KOPT-K1 (cell line): ENCODE data around the gene HIC1.

Experiments used
- H3K27ac ChIP-seq: fragments of 200-600 bp; sonication (generic); 2 replicates; pipeline ENCODE4 v1.5.1; 2016; ENCODE audit warnings: antibody characterized with exemption, mild to moderate bottlenecking, low read depth, low read length; ENCODE audit not compliant: poor library complexity, severe bottlenecking
- H3K36me3 ChIP-seq: fragments of 200-600 bp; sonication (generic); 2 replicates; pipeline ENCODE4 v1.5.1; 2017; ENCODE audit warnings: antibody characterized with exemption, mild to moderate bottlenecking, low read length, moderate library complexity; ENCODE audit not compliant: insufficient read depth
- H3K9me3 ChIP-seq: fragments of 200-600 bp; sonication (generic); 2 replicates; pipeline ENCODE4 v1.5.1; 2017; ENCODE audit warnings: antibody characterized with exemption, low read length, mild to moderate bottlenecking; ENCODE audit not compliant: insufficient read depth, poor library complexity, severe bottlenecking

The HIC1 gene

DNA sequence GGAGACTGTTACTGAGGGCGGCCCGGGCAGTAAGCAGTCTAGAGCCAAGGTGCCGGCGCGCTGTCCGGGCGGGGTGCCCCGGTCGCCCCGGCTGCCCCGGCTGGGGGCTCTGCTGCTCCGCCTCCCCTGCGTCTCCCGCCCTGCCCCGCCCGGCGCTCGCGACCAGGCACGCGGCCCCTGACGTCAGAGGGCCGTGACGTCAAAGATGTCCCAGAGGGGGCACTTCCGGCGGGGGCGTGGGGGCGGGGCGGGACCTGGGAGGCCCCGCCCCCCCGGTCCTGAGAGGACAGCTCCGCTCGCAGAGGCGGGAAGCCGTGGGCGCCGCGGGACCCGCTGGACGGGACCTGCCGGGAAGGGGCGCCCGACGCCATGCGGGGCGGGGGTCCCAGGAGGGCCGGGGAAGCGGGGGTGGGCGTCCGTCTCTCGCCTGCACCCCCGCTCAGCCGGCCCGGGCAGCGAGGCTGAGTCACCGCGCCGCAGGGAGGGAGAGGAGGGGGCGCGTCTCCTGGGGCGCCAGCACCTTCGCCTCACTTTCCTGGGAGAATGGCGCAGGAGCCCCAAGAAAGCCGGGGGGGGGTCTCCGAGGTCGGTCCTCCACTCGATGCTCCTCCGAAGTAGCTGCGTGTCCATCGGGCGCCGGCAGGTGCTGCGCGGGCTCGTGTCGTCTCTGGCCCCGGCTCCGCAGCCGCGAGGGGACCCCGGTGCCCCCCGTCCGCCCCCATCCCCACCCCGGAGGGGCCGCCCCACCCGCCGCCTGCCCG lies 4.4 kb upstream of the HIC1 start:
- Histone ChIP-seq H3K36me3 (no peaks in the 10 kb centered on the region), H3K27ac (no peak overlapping the region), H3K9me3 (no peaks in the 10 kb centered on the region)

DNA sequence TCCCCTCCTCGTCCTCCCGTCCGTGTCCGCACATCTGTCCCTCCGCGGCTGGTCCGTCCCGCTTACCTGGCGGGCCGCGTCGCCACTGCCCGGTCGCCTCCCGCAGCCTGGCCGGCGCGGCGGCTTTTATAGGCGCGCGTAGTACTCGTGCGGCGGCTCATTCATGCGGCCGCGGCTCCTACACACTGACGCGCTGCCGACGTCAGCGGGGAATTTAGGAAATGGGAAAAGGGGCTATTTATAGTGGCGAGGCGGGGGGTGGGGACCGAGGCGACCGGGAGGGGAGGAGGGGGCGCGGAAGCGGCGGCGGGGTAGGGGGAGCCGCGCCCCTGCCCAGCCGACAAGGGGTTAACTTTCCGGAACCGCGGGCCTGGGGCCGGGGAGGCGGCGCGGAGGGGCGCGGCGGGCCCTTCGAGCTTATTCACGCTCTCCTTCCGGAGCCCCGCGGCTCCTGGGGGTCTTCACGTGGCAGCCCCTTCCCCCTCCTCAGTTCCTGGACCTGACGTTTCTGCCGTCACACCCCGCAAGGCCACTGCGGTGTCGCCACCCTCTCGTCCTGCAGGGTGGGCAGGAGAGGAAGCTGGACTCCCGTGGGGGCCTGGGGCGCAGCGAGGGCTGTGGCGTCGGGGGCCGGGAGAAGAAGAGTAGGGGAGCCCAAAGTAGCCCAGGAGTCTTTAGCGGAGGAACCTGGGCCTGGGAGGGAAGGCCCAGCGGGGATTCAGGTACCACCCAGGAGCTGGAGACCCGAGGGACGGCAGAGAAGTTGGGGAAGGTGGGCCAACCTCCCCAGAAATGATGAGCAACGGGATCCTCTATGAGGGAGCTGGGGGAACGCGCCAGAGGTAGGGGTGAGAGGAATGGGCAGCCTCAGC lies 3.6 kb upstream of the HIC1 start:
- Histone ChIP-seq H3K27ac (no peak overlapping the region), H3K9me3 (no peaks in the 10 kb centered on the region), H3K36me3 (no peaks in the 10 kb centered on the region)

DNA sequence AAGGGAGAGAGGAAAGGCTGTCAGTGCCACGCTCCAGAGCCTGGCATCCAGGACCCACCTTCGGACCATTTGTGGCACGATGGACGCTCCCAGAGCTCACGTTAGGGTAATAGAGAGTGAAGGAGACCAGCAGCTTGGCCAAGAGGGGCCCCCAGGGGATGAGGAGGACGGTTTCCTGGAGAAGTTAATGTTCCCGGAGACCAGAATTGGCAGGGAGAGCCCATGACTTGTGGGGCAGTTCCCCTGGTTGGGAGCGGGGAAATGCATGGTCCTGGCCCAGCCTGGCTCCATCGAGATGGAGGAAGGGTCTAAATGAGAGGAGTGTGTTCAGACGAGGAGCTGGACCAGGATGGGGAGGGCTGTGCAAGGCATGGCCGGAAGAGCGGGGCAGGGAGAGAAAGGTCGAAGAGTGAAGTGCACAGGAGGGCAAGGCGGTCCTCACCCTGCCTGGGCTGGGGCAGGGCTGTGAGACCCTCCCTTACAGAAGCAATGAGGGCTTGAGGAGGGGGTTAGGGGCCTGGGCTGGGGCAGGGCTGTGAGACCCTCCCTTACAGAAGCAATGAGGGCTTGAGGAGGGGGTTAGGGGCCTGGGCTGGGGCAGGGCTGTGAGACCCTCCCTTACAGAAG lies 2.9 kb upstream of the HIC1 start:
- Histone ChIP-seq H3K9me3 (no peaks in the 10 kb centered on the region), H3K27ac (no peak overlapping the region), H3K36me3 (no peaks in the 10 kb centered on the region)

DNA sequence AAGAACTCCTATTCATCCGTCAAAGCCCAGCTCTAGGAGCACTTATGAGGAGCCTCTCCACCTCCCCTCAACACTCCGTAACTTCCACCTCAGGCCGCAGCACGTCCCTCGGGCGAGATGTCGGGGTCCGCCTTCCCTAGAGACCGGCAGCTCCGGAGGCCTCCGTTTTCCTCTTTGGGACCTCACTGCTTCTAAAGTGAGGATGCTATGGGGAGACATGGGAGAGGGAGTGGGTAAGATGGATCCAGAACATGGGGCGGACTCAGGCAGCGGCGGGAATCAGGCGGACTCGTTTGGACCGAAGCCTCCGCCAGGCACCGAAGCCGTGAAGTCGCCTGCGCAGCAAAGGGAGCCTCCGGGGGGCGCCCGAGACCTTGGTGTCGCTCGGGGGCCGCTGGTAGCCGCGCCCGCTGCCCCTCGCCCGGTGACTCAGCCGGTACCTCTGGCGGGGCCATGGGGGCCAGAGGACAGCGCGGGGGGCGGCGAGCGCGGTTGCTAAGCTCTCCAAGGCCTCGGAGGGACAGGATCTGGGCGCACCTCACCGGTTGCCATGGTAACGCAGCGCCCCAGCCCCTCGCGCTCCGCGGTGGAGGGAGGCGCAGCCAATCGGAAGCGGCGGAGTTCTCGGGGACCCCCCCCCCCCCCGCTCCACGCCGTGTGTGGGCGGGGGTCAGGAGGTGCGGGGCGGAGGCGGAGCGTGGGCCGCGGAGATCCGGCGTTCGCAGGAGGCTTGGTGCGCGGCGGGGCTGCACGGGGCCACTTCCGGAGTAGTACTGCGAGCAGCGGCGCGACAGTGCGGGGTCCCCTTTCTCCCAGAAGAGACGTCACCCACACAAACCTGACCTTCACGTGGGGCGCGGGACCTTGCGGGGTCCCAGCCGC lies 1.3 kb upstream of the HIC1 start:
- Histone ChIP-seq H3K27ac (no peak overlapping the region), H3K36me3 (no peaks in the 10 kb centered on the region), H3K9me3 (no peaks in the 10 kb centered on the region)

DNA sequence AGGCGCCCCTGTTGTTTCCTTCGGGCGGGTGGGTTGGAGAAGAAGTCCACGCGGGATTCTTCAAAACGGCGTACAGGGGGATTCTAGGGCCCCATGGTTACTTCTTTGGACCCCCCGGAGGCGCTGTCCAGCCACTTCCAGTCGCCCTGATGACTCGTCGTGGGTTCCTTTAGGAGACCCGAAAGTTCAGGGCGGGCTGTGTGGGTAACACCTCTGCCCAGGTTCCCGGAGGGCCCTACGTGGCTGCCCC lies 716 bp upstream of the HIC1 start:
- no peak overlapping the region for H3K27ac ChIP-seq
- no peaks in the 10 kb centered on the region for H3K36me3 ChIP-seq
- H3K9me3 ChIP-seq: no peaks in the 10 kb centered on the region

DNA sequence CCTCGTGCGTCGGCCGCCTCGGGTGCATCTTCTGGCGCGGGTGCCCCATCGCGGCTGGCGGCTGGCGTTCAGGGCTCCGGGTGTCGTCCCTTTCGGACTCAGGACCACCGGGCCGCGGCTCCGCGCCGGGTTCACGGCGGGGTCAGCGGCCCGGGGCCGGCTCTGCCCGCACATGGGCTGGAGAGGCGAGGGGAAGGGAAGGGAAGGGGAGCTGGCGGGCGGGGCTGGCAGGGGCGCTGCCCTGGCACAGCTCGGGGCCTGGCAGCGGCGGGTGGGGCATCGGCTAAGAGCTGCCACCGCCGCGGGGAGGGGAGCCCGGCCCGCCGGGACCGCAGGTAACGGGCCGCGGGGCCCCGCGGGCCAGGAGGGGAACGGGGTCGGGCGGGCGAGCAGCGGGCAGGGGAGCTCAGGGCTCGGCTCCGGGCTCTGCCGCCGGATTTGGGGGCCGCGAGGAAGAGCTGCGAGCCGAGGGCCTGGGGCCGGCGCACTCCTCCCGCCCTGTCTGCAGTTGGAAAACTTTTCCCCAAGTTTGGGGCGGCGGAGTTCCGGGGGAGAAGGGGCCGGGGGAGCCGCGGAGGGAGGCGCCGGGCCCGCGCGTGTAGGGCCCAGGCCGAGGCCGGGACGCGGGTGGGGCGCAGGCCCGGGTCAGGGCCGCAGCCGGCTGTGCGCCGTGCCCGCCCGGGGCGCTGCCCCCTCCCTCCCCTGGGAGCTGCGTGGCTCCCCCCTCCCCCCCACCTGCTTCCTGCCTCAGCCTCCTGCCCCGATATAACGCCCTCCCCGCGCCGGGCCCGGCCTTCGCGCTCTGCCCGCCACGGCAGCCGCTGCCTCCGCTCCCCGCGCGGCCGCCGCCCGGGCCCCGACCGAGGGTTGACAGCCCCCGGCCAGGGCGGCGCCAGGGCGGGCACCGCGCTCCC lies 646 bp downstream of the HIC1 start:
- Histone ChIP-seq H3K36me3 (peaks cover 9% of the 10 kb centered on the region; the same call in 1 of the 2 replicates), H3K9me3 (no peaks in the 10 kb centered on the region), H3K27ac (no peak overlapping the region)

DNA sequence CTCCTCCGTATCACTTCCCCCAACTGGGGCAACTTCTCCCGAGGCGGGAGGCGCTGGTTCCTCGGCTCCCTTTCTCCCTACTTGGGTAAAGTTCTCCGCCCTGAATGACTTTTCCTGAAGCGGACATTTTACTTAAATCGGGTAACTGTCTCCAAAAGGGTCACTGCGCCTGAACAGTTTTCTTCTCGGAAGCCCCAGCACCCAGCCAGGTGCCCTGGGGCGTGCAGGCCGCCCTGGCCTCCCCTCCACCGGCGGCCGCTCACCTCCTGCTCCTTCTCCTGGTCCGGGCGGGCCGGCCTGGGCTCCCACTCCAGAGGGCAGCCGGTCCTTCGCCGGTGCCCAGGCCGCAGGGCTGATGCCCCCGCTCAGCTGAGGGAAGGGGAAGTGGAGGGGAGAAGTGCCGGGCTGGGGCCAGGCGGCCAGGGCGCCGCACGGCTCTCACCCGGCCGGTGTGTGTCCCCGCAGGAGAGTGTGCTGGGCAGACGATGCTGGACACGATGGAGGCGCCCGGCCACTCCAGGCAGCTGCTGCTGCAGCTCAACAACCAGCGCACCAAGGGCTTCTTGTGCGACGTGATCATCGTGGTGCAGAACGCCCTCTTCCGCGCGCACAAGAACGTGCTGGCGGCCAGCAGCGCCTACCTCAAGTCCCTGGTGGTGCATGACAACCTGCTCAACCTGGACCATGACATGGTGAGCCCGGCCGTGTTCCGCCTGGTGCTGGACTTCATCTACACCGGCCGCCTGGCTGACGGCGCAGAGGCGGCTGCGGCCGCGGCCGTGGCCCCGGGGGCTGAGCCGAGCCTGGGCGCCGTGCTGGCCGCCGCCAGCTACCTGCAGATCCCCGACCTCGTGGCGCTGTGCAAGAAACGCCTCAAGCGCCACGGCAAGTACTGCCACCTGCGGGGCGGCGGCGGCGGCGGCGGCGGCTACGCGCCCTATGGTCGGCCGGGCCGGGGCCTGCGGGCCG lies 1.6 kb downstream of the HIC1 start:
- Histone ChIP-seq H3K36me3 (peaks cover 18% of the 10 kb centered on the region; the same call in 1 of the 2 replicates), H3K9me3 (no peaks in the 10 kb centered on the region), H3K27ac (no peak overlapping the region)

DNA sequence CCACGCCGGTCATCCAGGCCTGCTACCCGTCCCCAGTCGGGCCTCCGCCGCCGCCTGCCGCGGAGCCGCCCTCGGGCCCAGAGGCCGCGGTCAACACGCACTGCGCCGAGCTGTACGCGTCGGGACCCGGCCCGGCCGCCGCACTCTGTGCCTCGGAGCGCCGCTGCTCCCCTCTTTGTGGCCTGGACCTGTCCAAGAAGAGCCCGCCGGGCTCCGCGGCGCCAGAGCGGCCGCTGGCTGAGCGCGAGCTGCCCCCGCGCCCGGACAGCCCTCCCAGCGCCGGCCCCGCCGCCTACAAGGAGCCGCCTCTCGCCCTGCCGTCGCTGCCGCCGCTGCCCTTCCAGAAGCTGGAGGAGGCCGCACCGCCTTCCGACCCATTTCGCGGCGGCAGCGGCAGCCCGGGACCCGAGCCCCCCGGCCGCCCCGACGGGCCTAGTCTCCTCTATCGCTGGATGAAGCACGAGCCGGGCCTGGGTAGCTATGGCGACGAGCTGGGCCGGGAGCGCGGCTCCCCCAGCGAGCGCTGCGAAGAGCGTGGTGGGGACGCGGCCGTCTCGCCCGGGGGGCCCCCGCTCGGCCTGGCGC lies 2.4 kb downstream of the HIC1 start:
- H3K36me3 ChIP-seq: peaks cover 26% of the 10 kb centered on the region; the same call in 1 of the 2 replicates
- H3K27ac ChIP-seq: no peak overlapping the region
- H3K9me3 ChIP-seq: no peaks in the 10 kb centered on the region

DNA sequence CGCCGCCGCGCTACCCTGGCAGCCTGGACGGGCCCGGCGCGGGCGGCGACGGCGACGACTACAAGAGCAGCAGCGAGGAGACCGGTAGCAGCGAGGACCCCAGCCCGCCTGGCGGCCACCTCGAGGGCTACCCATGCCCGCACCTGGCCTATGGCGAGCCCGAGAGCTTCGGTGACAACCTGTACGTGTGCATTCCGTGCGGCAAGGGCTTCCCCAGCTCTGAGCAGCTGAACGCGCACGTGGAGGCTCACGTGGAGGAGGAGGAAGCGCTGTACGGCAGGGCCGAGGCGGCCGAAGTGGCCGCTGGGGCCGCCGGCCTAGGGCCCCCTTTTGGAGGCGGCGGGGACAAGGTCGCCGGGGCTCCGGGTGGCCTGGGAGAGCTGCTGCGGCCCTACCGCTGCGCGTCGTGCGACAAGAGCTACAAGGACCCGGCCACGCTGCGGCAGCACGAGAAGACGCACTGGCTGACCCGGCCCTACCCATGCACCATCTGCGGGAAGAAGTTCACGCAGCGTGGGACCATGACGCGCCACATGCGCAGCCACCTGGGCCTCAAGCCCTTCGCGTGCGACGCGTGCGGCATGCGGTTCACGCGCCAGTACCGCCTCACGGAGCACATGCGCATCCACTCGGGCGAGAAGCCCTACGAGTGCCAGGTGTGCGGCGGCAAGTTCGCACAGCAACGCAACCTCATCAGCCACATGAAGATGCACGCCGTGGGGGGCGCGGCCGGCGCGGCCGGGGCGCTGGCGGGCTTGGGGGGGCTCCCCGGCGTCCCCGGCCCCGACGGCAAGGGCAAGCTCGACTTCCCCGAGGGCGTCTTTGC lies 3.1 kb downstream of the HIC1 start:
- peaks cover 33% of the 10 kb centered on the region; the same call in 1 of the 2 replicates for H3K36me3 ChIP-seq
- H3K27ac ChIP-seq: no peak overlapping the region
- H3K9me3 ChIP-seq: no peaks in the 10 kb centered on the region

DNA sequence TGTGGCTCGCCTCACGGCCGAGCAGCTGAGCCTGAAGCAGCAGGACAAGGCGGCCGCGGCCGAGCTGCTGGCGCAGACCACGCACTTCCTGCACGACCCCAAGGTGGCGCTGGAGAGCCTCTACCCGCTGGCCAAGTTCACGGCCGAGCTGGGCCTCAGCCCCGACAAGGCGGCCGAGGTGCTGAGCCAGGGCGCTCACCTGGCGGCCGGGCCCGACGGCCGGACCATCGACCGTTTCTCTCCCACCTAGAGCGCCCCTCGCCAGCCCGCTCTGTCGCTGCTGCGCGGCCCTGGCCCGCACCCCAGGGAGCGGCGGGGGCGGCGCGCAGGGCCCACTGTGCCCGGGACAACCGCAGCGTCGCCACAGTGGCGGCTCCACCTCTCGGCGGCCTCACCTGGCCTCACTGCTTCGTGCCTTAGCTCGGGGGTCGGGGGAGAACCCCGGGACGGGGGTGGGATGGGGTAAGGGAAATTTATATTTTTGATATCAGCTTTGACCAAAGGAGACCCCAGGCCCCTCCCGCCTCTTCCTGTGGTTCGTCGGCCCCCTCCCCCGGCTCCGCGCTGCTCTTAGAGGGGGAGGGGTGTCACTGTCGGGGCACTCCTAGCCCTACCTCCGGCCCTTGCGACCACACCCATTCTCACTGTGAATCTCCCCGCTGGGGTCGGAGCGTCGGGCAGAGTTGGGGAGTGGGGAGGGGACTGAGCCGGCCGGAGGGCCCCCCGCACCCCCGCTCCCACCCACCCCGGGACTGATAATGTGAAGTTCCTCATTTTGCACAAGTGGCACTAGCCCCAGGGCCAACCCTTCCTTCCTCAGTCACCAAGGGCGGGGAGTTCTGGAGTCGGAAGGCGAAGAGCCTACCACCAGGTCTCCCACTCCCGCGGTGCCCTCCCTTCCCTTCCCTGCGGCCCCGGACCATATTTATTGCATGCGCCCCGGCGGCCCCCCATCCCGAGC lies 4.0 kb downstream of the HIC1 start:
- Histone ChIP-seq H3K27ac (no peak overlapping the region), H3K36me3 (peaks cover 42% of the 10 kb centered on the region), H3K9me3 (no peaks in the 10 kb centered on the region)

DNA sequence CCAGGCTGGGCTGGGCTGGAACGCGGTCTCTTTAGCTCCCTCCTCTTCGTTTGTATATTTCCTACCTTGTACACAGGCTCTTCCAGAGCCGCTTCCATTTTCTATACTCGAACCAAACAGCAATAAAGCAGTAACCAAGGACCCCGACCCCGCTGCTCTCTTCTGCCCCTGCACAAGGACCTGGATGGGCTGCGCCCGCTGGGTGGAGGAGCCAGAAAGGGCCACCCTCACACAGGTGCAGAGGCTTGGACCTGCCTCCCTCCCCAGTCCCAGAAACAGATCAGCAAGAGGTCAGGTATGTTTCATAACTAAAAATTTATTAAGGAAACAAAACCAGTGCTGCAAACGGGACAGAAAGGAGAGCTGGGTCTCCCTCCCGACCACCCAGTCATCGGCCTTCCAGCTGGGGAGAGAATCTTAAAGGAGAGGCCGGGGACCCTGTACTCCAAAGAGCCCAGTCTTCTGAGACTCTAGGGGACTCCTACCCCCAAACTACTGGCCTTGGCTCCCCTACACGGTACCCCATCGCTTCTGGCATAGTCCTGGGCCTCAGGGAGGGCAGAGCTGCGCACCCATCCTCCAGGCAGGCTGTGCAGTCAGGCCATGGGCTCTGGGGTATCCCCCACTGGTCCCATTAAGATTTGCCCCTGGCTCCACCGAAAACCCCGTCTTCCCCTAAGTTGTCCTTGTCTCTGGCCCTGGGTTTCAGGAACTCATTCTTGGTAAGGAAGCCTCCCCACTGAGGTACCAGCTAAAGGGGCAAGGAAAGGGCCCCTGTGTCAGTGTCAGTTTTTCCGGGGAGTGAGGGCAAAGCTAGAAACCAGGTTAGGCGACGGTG lies 4.9 kb downstream of the HIC1 start:
- Histone ChIP-seq H3K27ac (no peak overlapping the region), H3K9me3 (no peaks in the 10 kb centered on the region), H3K36me3 (peaks cover 51% of the 10 kb centered on the region)
